Ureter (tissue), 1 donor: ENCODE measurements around the gene ANO9. TPM values are rescaled to one million over a fixed set of nuclear protein-coding genes. Genes with fewer than 3 reads are reported as not detected.

Experiments used
- DNase-seq: peaks from one replicate; pipeline ENCODE4 v3.0.0-alpha.2; 2020; ENCODE audit warnings: low spot score
- total RNA-seq: library from RNA; stranded (reverse); gene quantifications from one replicate; pipeline ENCODE4 v1.2.4, GENCODE V29; 2023
- donor health status: DM: yes; HTN: yes; CAD: no.

The ANO9 gene
- total RNA-seq, 1 donor from 2014 or later: 17.9 TPM

GRCh38 chr11:370070-370941 lies 71.5 kb downstream of the ANO9 start:
- no peak for DNase-seq

GRCh38 chr11:369336-370018 lies 72.3 kb downstream of the ANO9 start, which contains the start of gene B4GALNT4:
Gene B4GALNT4 (plus strand): TSS chr11:369499. CDS start chr11:369804, 305 bp downstream.
- no peak for DNase-seq

- DNase-seq: no peak
These were observed 73.1 kb downstream of the ANO9 start for GRCh38 chr11:368414-369335.

GRCh38 chr11:367956-368413 lies 73.8 kb downstream of the ANO9 start:
- DNase-seq: no peak

Other genes with a start within 250 kb of the ANO9 start
- not detected for gene SCGB1C1, start 248.9 kb downstream of the ANO9 start, total RNA-seq
- gene BET1L, start 234.6 kb downstream of the ANO9 start, total RNA-seq: 59.9 TPM
- 108 TPM for gene RIC8A, start 234.3 kb downstream of the ANO9 start, total RNA-seq
- gene SIRT3, start 205.7 kb downstream of the ANO9 start, total RNA-seq: 13.9 TPM
- gene PSMD13, start 205.0 kb downstream of the ANO9 start, total RNA-seq: 87.5 TPM
- 0.36 TPM for gene NLRP6, start 163.6 kb downstream of the ANO9 start, total RNA-seq
- 45.0 TPM for gene PGGHG, start 152.9 kb downstream of the ANO9 start, total RNA-seq
- not detected for gene IFITM5, start 142.5 kb downstream of the ANO9 start, total RNA-seq
- 408 TPM for gene IFITM2, start 134.2 kb downstream of the ANO9 start, total RNA-seq
- 150 TPM for gene IFITM1, start 128.0 kb downstream of the ANO9 start, total RNA-seq
- 536 TPM for gene IFITM3, start 121.2 kb downstream of the ANO9 start, total RNA-seq
- gene B4GALNT4, start 72.5 kb downstream of the ANO9 start, total RNA-seq: 3.3 TPM
- 78.5 TPM for gene PKP3, start 47.8 kb downstream of the ANO9 start, total RNA-seq
- gene SIGIRR, start 27.0 kb downstream of the ANO9 start, total RNA-seq: 73.9 TPM
- gene PTDSS2, start 8.3 kb upstream of the ANO9 start, total RNA-seq: 28.6 TPM
- gene RNH1, start 65.2 kb upstream of the ANO9 start, total RNA-seq: 182 TPM
- gene HRAS, start 93.6 kb upstream of the ANO9 start, total RNA-seq: 85.3 TPM
- 3.4 TPM for gene LRRC56, start 95.5 kb upstream of the ANO9 start, total RNA-seq
- 8.8 TPM for gene LMNTD2, start 118.7 kb upstream of the ANO9 start, total RNA-seq
- gene RASSF7, start 119.0 kb upstream of the ANO9 start, total RNA-seq: 54.9 TPM
- gene PHRF1, start 134.5 kb upstream of the ANO9 start, total RNA-seq: 43.6 TPM
- gene IRF7, start 173.9 kb upstream of the ANO9 start, total RNA-seq: 14.9 TPM
- gene CDHR5, start 182.9 kb upstream of the ANO9 start, total RNA-seq: not detected
- gene SCT, start 185.2 kb upstream of the ANO9 start, total RNA-seq: not detected
- 2.6 TPM for gene DRD4, start 195.3 kb upstream of the ANO9 start, total RNA-seq